Measurements from ENCODE around the gene GLI3.

The GLI3 gene

GRCh38 chr7:42022791-42023190 is 214.2 kb downstream of the GLI3 start:
- no peak for DNase-seq

- DNase-seq = no peak
Measured at GRCh38 chr7:42022056-42022455, 215.0 kb downstream of the GLI3 start.

GRCh38 chr7:42021631-42022030 is 215.4 kb downstream of the GLI3 start:
- DNase-seq = no peak

- DNase-seq = no peak
Measured at GRCh38 chr7:42020061-42020460, 216.9 kb downstream of the GLI3 start.

- DNase-seq = no peak
Measured at GRCh38 chr7:42017349-42017986, 219.5 kb downstream of the GLI3 start.

- no peak for DNase-seq
Measured at GRCh38 chr7:42016517-42016916, 220.5 kb downstream of the GLI3 start.

- DNase-seq = peak; percentile 51
Measured at GRCh38 chr7:42014625-42015618, 222.1 kb downstream of the GLI3 start.

- DNase-seq = no peak
Measured at GRCh38 chr7:42012786-42013360, 224.1 kb downstream of the GLI3 start.

GRCh38 chr7:42012313-42012712 is 224.7 kb downstream of the GLI3 start:
- no peak for DNase-seq

- no peak for DNase-seq
Measured at GRCh38 chr7:42011846-42012245, 225.2 kb downstream of the GLI3 start.

GRCh38 chr7:42010751-42011150 is 226.3 kb downstream of the GLI3 start:
- no peak for DNase-seq

- no peak for DNase-seq
Measured at GRCh38 chr7:42006801-42007513, 230.1 kb downstream of the GLI3 start.

- no peak for DNase-seq
Measured at GRCh38 chr7:42002654-42003053, 234.4 kb downstream of the GLI3 start.

- no peak for DNase-seq
Measured at GRCh38 chr7:41999736-42000283, 237.2 kb downstream of the GLI3 start.

GRCh38 chr7:41998041-41998440 is 239.0 kb downstream of the GLI3 start:
- DNase-seq = no peak

- no peak for DNase-seq
Measured at GRCh38 chr7:41997151-41997550, 239.9 kb downstream of the GLI3 start.

GRCh38 chr7:41996381-41997035 is 240.5 kb downstream of the GLI3 start:
- no peak for DNase-seq

GRCh38 chr7:41995632-41996271 is 241.3 kb downstream of the GLI3 start:
- no peak for DNase-seq

- DNase-seq = no peak
Measured at GRCh38 chr7:41994746-41995110, 242.3 kb downstream of the GLI3 start.

- DNase-seq = no peak
Measured at GRCh38 chr7:41994036-41994745, 242.8 kb downstream of the GLI3 start.
